HEK293T (cell line): Measurements from ENCODE around the gene NF1.
"Not testable (repeated sequence)": the region's sequence is repeated elsewhere in the genome, so short reads cannot be mapped to it uniquely, and the experiment has no call there.

ENCODE experiments used
- CTCF ChIA-PET: fragments of 350-600 bp; formaldehyde crosslinking; extraction: SDS; loops from one replicate; lab custom pipeline; 2021; ENCODE audit warnings: antibody characterized with exemption, inconsistent platforms; lab: Yijun Ruan, JAX
- POLR2A ChIA-PET: fragments of 350-600 bp; formaldehyde crosslinking; extraction: SDS; loops from one replicate; lab custom pipeline; 2020; ENCODE audit warnings: antibody characterized with exemption, inconsistent platforms; lab: Yijun Ruan, JAX
- DNase-seq: peaks from one replicate; pipeline ENCODE4 v3.0.0; 2012; ENCODE audit warnings: mixed read lengths; ENCODE audit errors: extremely low spot score
- ARNT ChIP-seq: fragments of 450-650 bp; IDR thresholded peaks from 2 replicates; pipeline ENCODE4 v1.6.1; 2017; ENCODE audit warnings: mild to moderate bottlenecking
- BHLHE40 ChIP-seq: fragments of 450-650 bp; IDR thresholded peaks from 2 replicates; pipeline ENCODE4 v1.6.1; 2016; ENCODE audit warnings: mild to moderate bottlenecking, moderate library complexity, borderline replicate concordance
- CTBP1 ChIP-seq: fragments of 450-650 bp; IDR thresholded peaks from 2 replicates; pipeline ENCODE4 v1.6.1; 2016; ENCODE audit warnings: borderline replicate concordance
- ELF4 ChIP-seq: fragments of 450-650 bp; IDR thresholded peaks from 2 replicates; pipeline ENCODE4 v1.6.1; 2017; ENCODE audit warnings: antibody characterized with exemption
- FOXA1 ChIP-seq: fragments of 450-650 bp; IDR thresholded peaks from 2 replicates; pipeline ENCODE4 v1.6.1; 2016; ENCODE audit warnings: mild to moderate bottlenecking
- FOXK2 ChIP-seq: fragments of 450-650 bp; IDR thresholded peaks from 2 replicates; pipeline ENCODE4 v1.6.1; 2016; ENCODE audit warnings: mild to moderate bottlenecking
- FOXM1 ChIP-seq: fragments of 450-650 bp; IDR thresholded peaks from 2 replicates; pipeline ENCODE4 v1.6.1; 2017; ENCODE audit warnings: mild to moderate bottlenecking, borderline replicate concordance
- HDGF ChIP-seq: fragments of 450-650 bp; IDR thresholded peaks from 2 replicates; pipeline ENCODE4 v1.6.1; 2017; ENCODE audit warnings: antibody characterized with exemption, borderline replicate concordance
- L3MBTL2 ChIP-seq: fragments of 450-650 bp; conservative IDR thresholded peaks from 2 replicates; pipeline ENCODE4 v1.6.1; 2016; ENCODE audit warnings: mild to moderate bottlenecking
- LEF1 ChIP-seq: fragments of 450-650 bp; IDR thresholded peaks from 2 replicates; pipeline ENCODE4 v1.6.1; 2017; ENCODE audit warnings: mild to moderate bottlenecking, borderline replicate concordance
- NFRKB ChIP-seq: fragments of 450-650 bp; IDR thresholded peaks from 2 replicates; pipeline ENCODE4 v1.6.1; 2016; ENCODE audit warnings: mild to moderate bottlenecking, moderate library complexity
- SP1 ChIP-seq: fragments of 450-650 bp; IDR thresholded peaks from 2 replicates; pipeline ENCODE4 v1.6.1; 2017
- SUZ12 ChIP-seq: fragments of 450-650 bp; IDR thresholded peaks from 2 replicates; pipeline ENCODE4 v1.6.1; 2016; ENCODE audit warnings: mild to moderate bottlenecking
- TARDBP ChIP-seq: fragments of 450-650 bp; IDR thresholded peaks from 2 replicates; pipeline ENCODE4 v1.6.1; 2016
- ZNF384 ChIP-seq: fragments of 450-650 bp; IDR thresholded peaks from 2 replicates; pipeline ENCODE4 v1.6.1; 2016
- TF ChIP-seq, protein P1 (sequence below): fragments of 450-650 bp; IDR thresholded peaks from 2 replicates; pipeline ENCODE4 v1.6.1; 2016

Gene NF1, protein sequence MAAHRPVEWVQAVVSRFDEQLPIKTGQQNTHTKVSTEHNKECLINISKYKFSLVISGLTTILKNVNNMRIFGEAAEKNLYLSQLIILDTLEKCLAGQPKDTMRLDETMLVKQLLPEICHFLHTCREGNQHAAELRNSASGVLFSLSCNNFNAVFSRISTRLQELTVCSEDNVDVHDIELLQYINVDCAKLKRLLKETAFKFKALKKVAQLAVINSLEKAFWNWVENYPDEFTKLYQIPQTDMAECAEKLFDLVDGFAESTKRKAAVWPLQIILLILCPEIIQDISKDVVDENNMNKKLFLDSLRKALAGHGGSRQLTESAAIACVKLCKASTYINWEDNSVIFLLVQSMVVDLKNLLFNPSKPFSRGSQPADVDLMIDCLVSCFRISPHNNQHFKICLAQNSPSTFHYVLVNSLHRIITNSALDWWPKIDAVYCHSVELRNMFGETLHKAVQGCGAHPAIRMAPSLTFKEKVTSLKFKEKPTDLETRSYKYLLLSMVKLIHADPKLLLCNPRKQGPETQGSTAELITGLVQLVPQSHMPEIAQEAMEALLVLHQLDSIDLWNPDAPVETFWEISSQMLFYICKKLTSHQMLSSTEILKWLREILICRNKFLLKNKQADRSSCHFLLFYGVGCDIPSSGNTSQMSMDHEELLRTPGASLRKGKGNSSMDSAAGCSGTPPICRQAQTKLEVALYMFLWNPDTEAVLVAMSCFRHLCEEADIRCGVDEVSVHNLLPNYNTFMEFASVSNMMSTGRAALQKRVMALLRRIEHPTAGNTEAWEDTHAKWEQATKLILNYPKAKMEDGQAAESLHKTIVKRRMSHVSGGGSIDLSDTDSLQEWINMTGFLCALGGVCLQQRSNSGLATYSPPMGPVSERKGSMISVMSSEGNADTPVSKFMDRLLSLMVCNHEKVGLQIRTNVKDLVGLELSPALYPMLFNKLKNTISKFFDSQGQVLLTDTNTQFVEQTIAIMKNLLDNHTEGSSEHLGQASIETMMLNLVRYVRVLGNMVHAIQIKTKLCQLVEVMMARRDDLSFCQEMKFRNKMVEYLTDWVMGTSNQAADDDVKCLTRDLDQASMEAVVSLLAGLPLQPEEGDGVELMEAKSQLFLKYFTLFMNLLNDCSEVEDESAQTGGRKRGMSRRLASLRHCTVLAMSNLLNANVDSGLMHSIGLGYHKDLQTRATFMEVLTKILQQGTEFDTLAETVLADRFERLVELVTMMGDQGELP (N-terminal part only)

DNA sequence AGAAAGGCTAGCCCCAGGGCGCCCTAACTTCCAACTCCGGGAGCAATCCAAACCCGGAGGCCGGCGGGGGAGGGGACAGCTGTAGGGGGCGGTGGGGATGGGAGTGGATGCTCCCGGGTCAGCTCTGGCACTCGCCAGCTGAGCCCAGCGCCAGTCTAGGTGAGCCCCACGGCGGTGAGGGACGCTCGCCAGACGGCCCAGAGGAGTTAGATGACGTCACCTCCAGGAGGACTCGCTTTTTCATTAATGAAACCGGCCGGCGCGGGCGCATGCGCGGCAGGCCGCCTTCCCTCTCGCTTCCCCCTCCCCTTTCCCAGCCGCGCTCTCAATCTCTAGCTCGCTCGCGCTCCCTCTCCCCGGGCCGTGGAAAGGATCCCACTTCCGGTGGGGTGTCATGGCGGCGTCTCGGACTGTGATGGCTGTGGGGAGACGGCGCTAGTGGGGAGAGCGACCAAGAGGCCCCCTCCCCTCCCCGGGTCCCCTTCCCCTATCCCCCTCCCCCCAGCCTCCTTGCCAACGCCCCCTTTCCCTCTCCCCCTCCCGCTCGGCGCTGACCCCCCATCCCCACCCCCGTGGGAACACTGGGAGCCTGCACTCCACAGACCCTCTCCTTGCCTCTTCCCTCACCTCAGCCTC lies at the start of gene NF1:
NF1 (plus strand) TSS at position 378 of the 636 bp plus-strand sequence. CDS start 333 bp downstream, outside the sequence.
- DNase-seq, result peak; percentile 93
- TF ChIP-seq FOXA1, result no peak
- no peak for TF ChIP-seq ZNF384
- TF ChIP-seq SP1, result no peak
- no peak for TF ChIP-seq BHLHE40
- no peak for TF ChIP-seq L3MBTL2
- no peak for TF ChIP-seq CTBP1
- TF ChIP-seq SUZ12, result no peak
- TF ChIP-seq ELF4, result no peak
- POLR2A ChIA-PET, result interaction anchor here (0.5 to 3.4 kb wide), 45 partner anchors 7 to 317 kb away, joined by 3 to 26 read pairs (median 4); partner anchors contain the start of gene RNF135
- CTCF ChIA-PET, result no interaction called here

DNA sequence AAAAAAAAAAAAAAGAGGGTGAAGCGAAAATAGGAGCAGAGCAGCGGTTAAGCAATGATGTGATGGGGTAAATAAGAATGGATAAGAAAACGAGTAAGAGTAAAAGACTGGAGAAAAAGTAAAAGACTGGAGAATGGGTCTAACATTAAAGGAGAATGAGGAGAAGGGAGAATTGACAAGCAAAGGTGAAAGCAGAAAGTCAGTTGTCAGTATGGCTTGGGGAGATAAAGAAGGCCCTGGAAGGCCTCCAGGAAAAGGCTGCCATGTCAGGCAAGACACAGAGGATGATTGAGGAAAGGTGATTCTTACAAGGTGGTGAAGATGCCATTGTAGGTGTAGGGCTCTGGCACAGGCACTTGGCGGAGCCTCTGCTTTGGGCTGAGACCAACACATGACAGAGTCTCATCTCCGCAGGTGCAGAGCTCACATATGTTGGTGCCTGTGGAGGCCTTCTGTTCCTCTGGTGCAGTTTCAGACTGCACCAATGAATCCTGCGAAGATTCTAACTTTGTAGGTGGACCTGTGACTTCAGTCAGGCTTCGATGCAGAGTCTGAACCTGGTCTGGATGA lies 47.8 kb upstream of the NF1 start:
- CTCF ChIA-PET, result interaction anchor here (1.4 kb wide), 1 partner anchor 15 kb away, joined by 4 read pairs; no protein-coding TSS in a partner anchor

DNA sequence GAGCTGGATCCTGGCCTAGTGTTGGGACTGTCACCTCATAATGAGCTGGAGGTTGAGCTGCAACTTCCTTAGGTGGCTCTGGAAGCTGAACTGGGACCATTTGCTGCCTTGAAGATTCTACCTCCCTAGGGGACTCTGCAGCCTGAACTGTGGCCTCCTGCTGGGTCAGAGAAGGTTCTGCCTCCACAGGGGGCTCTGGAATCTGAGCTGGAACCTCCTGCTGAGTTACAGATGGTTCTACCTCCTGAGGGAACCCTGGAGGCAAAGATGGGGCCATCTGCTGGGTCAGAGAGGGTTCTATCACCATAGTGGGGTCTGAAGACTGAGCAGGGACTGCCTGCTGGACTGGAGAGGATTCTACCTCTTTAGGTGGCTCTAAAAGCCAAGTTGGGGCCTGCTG lies 46.6 kb upstream of the NF1 start:
- CTCF ChIA-PET, result interaction anchor here (1.4 kb wide), 1 partner anchor 13 kb away, joined by 4 read pairs; no protein-coding TSS in a partner anchor
- POLR2A ChIA-PET, result interaction anchor here (0.6 to 0.8 kb wide), 2 partner anchors 9 to 18 kb away, joined by 3 read pairs; no protein-coding TSS in a partner anchor

More for the DNA sequence above, 47.8 kb upstream of the NF1 start:
- DNase-seq, POLR2A ChIA-PET: not testable (repeated sequence)

DNA sequence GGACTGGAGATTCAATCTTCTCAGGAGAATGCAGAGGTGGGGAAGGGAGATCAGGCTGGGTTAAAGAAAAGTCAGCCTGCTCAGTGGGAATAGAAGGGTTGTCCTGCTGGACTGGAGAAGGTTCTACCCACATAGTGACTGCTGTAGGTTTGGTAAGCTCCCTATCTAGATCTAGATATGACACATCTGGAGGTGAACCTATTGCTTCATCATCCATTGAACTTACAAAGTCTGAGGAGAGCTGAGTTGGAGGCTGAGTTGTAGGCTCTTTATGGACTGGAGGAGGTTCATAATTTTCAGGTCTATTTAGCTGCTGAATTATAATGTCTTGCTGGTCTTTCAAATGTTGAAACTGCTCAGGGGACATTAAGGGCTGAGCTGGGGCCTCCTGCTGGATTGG lies 46.0 kb upstream of the NF1 start:
- CTCF ChIA-PET, result no interaction called here
- POLR2A ChIA-PET, result interaction anchor here (0.8 to 1.5 kb wide), 2 partner anchors 19 to 46 kb away, joined by 3 to 6 read pairs; partner anchors contain the start of gene NF1
- no peak for TF ChIP-seq HDGF

More for the DNA sequence above, 46.6 kb upstream of the NF1 start:
- no peak for TF ChIP-seq SUZ12
- no peak for TF ChIP-seq ARNT
- no peak for DNase-seq

DNA sequence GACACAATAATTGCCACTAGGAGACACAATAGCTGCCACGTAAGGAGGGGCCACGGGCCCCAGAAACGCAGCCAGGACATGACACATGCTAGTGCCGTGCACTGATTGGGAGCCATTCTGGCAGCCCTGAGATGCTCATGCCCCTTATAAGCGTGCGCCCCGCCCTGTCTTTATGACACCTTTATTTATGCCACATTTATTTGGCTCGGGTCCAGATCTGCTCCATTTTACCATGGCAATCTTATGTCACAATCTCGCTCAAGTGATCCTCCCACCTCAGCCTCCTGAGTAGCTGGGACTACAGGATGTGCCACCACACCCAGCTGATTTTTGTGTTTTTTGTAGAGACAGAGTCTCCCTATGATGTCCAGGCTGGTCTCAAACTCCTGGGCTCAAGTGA lies 43.8 kb upstream of the NF1 start:
- TF ChIP-seq TARDBP, result no peak
- no peak for TF ChIP-seq L3MBTL2
- TF ChIP-seq NFRKB, result no peak
- no peak for TF ChIP-seq FOXM1
- no peak for TF ChIP-seq SP1
- TF ChIP-seq LEF1, result no peak
- no peak for TF ChIP-seq SUZ12
- no peak for TF ChIP-seq FOXK2
- TF ChIP-seq HDGF, result no peak
- TF ChIP-seq ZNF384, result no peak
- no peak for TF ChIP-seq FOXA1
- TF ChIP-seq ELF4, result no peak
- TF ChIP-seq BHLHE40, result no peak
- TF ChIP-seq CTBP1, result no peak
- TF ChIP-seq ARNT, result no peak
- TF ChIP-seq, protein P1, sequence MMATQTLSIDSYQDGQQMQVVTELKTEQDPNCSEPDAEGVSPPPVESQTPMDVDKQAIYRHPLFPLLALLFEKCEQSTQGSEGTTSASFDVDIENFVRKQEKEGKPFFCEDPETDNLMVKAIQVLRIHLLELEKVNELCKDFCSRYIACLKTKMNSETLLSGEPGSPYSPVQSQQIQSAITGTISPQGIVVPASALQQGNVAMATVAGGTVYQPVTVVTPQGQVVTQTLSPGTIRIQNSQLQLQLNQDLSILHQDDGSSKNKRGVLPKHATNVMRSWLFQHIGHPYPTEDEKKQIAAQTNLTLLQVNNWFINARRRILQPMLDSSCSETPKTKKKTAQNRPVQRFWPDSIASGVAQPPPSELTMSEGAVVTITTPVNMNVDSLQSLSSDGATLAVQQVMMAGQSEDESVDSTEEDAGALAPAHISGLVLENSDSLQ, result no peak
- CTCF ChIA-PET, result no interaction called here
- POLR2A ChIA-PET, result interaction anchor here (1.2 kb wide), 1 partner anchor 44 kb away, joined by 3 read pairs; the partner anchor contains the start of gene NF1
- DNase-seq, result no peak

More for the DNA sequence above, 46.0 kb upstream of the NF1 start:
- no peak for DNase-seq

DNA sequence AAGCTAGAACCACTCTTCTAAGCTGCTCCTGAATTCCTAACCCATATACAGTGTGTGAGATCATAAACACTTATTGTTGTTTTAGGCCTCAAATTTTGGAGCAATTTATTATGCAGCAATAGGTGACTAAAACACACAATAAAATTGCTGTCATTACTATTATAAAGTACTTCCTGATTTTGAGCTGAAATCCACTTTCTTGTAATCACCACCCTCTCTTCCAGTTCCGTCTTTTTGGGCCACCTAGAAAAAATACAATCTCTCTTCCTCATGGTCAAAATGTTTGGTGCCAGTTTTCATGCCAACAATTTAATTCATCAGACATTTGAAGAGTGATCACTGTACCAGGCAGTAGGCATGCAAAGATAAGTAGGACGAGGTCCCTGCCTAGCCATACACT lies 43.3 kb upstream of the NF1 start:
- TF ChIP-seq ARNT (no peak), FOXK2 (no peak), TARDBP (no peak), NFRKB (no peak), SUZ12 (no peak), HDGF (no peak), ZNF384 (no peak), CTBP1 (no peak), SP1 (no peak)
- TF ChIP-seq, protein P1, result no peak
- CTCF ChIA-PET, result no interaction called here
- POLR2A ChIA-PET, result no interaction called here
- DNase-seq, result no peak
